A549 (cell line): Measurements from ENCODE around the gene NEURL1.

ENCODE experiments used
- BHLHE40 ChIP-seq: IDR thresholded peaks from 2 replicates; pipeline ENCODE4 v1.6.1; 2012; ENCODE audit warnings: low read depth, low read length, inconsistent platforms
- CEBPB ChIP-seq, 2 experiments: fragments of >200 bp in 1 of 2; sonication (Bioruptor Twin) in 1 of 2; formaldehyde crosslinking in 1 of 2; IDR thresholded peaks; 2 replicates each; pipeline ENCODE4 v1.6.1; 2012 to 2016
- CHD2 ChIP-seq: fragments of 150-350 bp; IDR thresholded peaks from 2 replicates; pipeline ENCODE4 v1.6.1; 2014; ENCODE audit warnings: low read length; ENCODE audit not compliant: partially characterized antibody
- CTCF ChIP-seq: fragments of >200 bp; sonication (Bioruptor Twin); formaldehyde crosslinking; IDR thresholded peaks from 3 replicates; pipeline ENCODE4 v1.5.1; 2016
- ELK1 ChIP-seq: fragments of 150-350 bp; IDR thresholded peaks from 2 replicates; pipeline ENCODE4 v1.6.1; 2014; ENCODE audit warnings: low read depth, mild to moderate bottlenecking, low read length
- EP300 ChIP-seq, 2 experiments: fragments of >200 bp; sonication (Bioruptor Twin); formaldehyde crosslinking; IDR thresholded peaks; 2 replicates in 1 of 2; 3 replicates in 1 of 2; pipeline ENCODE4 v1.6.1; 2016 to 2017
- FOSL2 ChIP-seq, 2 experiments: fragments of 450-650 bp in 1 of 2; fragments of >200 bp in 1 of 2; sonication (Bioruptor Twin) in 1 of 2; formaldehyde crosslinking; IDR thresholded peaks; 2 replicates each; pipeline versions ENCODE4 v1.5.0 to v1.6.1; 2016 to 2020; ENCODE audit warnings: mild to moderate bottlenecking in 1 of 2, moderate library complexity in 1 of 2
- JUN ChIP-seq, 2 experiments: fragments of >200 bp; sonication (Bioruptor Twin); formaldehyde crosslinking; IDR thresholded peaks; 2 replicates in 1 of 2; 3 replicates in 1 of 2; pipeline ENCODE4 v1.6.1; 2016 to 2017
- MAZ ChIP-seq: fragments of 150-350 bp; IDR thresholded peaks from 2 replicates; pipeline ENCODE4 v1.6.1; 2014; ENCODE audit warnings: antibody characterized with exemption, low read depth, low read length, borderline replicate concordance
- MYC ChIP-seq: IDR thresholded peaks from 2 replicates; pipeline ENCODE4 v1.6.1; 2012; ENCODE audit warnings: mild to moderate bottlenecking, inconsistent platforms, low read length, improper control_type of control experiment, borderline replicate concordance
- POLR2A ChIP-seq: IDR thresholded peaks from 2 replicates; pipeline ENCODE4 v1.6.1; 2012; ENCODE audit warnings: mild to moderate bottlenecking, low read length
- RAD21 ChIP-seq, 2 experiments: fragments of >200 bp in 1 of 2; sonication (Bioruptor Twin) in 1 of 2; formaldehyde crosslinking in 1 of 2; IDR thresholded peaks in 1 of 2; conservative IDR thresholded peaks in 1 of 2; 2 replicates in 1 of 2; 3 replicates in 1 of 2; pipeline ENCODE4 v1.6.1; 2012 to 2018; ENCODE audit warnings: inconsistent platforms in 1 of 2
- REST ChIP-seq: fragments of 200-600 bp; sonication (generic); IDR thresholded peaks from 2 replicates; pipeline ENCODE4 v1.6.1; 2016; ENCODE audit warnings: antibody characterized with exemption, mild to moderate bottlenecking, moderate library complexity
- RNF2 ChIP-seq: fragments of 200-600 bp; sonication (generic); IDR thresholded peaks from 2 replicates; pipeline ENCODE4 v1.6.1; 2016; ENCODE audit warnings: low read depth, mild to moderate bottlenecking, antibody characterized with exemption, moderate library complexity, borderline replicate concordance

- no peak for TF ChIP-seq BHLHE40
- TF ChIP-seq POLR2A = no peak
- TF ChIP-seq ELK1 = no peak
- TF ChIP-seq FOSL2 (IDR thresholded peaks at IDR 0.05) = no peak
- TF ChIP-seq FOSL2 (CRISPR knock-in tag; IDR thresholded peaks at IDR 0.05) = no peak
- no peak for TF ChIP-seq JUN (IDR thresholded peaks at IDR 0.05)
- TF ChIP-seq CTCF = no peak
- no peak for TF ChIP-seq MAZ
- no peak for TF ChIP-seq RNF2
- TF ChIP-seq CEBPB (IDR thresholded peaks at IDR 0.05) = no peak
- TF ChIP-seq MYC = no peak
- no peak for TF ChIP-seq EP300 (IDR thresholded peaks at IDR 0.05)
- no peak for TF ChIP-seq REST
- TF ChIP-seq RAD21 (conservative IDR thresholded peaks at IDR 0.05 in 1 of 2, IDR thresholded peaks at IDR 0.05 in 1 of 2) = no peak
- no peak for TF ChIP-seq CHD2
Observed at GRCh38 chr10:103557455-103557854, 64.0 kb downstream of the NEURL1 start.
